ENCODE results near the gene BCL11A.

DNA sequence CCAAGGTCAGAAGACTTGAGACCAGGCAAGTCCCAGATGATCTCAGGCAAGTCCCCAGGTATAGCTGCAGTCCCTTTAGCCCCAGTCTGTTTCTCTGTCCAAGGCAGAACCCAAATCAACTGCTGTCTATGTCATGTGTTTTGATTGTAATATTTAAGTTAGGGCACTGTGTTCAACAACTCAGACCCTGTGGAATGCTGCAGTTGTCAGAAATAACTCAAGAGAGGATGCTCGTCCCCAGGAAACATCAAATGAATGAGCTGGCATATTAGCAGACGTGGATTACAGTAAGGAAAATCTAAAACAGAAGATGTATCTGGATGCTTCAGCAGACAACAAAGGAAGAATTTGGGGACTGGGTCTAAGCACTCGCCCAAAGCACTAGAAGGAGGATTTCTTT is 70.1 kb downstream of the BCL11A start:
- no peak for TF ChIP-seq POLR2A (IDR thresholded peaks at IDR 0.05; ENCODE audit: low read length)
- no peak for TF ChIP-seq GATA1 (IDR thresholded peaks at IDR 0.05; ENCODE audit: low read depth, low read length)

All from erythroblast (primary cell).